CD14-positive monocyte (primary cell): ENCODE results near the gene NBPF3. TPM values are rescaled to one million over a fixed set of nuclear protein-coding genes. Genes with fewer than 3 reads are reported as not detected.

Source experiments
- DNase-seq, 3 donors: peaks; one replicate each; pipeline ENCODE4 v3.0.0-alpha.2; 2011 to 2022
- H2AFZ ChIP-seq: 2 replicates; pipeline ENCODE4 v1.6.0; 2012; ENCODE audit warnings: mild to moderate bottlenecking, low read depth, low read length, inconsistent platforms; ENCODE audit not compliant: insufficient read depth, poor library complexity, severe bottlenecking
- H3K27ac ChIP-seq, 2 donors: 1 replicate in 1 of 2; 2 replicates in 1 of 2; pipeline ENCODE4 v1.5.1; 2012 to 2013; ENCODE audit warnings: low read length in 2 of 2, control low read depth in 1 of 2, inconsistent platforms in 1 of 2, low read depth in 1 of 2, mild to moderate bottlenecking in 1 of 2
- H3K27me3 ChIP-seq, 2 donors: one replicate each; pipeline versions ENCODE4 v1.6.0 to v1.6.1; 2011 to 2013; ENCODE audit warnings: low read length in 2 of 2; ENCODE audit not compliant: control insufficient read depth in 2 of 2, insufficient read depth in 2 of 2
- H3K36me3 ChIP-seq, 2 donors: replicated peaks in 1 of 2; 1 replicate in 1 of 2; 2 replicates in 1 of 2; pipeline versions ENCODE4 v1.5.1 to v1.6.1; 2012 to 2013; ENCODE audit warnings: low read length in 2 of 2, control low read depth in 1 of 2, inconsistent platforms in 1 of 2, mild to moderate bottlenecking in 1 of 2; ENCODE audit not compliant: insufficient read depth in 2 of 2, control insufficient read depth in 1 of 2
- H3K4me1 ChIP-seq, 2 donors: 1 replicate in 1 of 2; 2 replicates in 1 of 2; pipeline versions ENCODE4 v1.5.1 to v1.6.1; 2012 to 2013; ENCODE audit warnings: low read length in 2 of 2, control low read depth in 1 of 2, inconsistent platforms in 1 of 2, mild to moderate bottlenecking in 1 of 2, moderate library complexity in 1 of 2; ENCODE audit not compliant: insufficient read depth in 2 of 2, control insufficient read depth in 1 of 2
- H3K4me2 ChIP-seq: replicated peaks from 2 replicates; pipeline ENCODE3; 2012; ENCODE audit warnings: low read length, moderate library complexity, mild to moderate bottlenecking; ENCODE audit not compliant: poor library complexity, severe bottlenecking; ENCODE audit errors: extremely low read depth
- H3K4me3 ChIP-seq, 3 experiments: fragments of 200-600 bp in 1 of 3; sonication (generic) in 1 of 3; replicated peaks in 1 of 3; 1 replicate in 2 of 3; 2 replicates in 1 of 3; pipeline ENCODE4 v1.5.1; 2011 to 2013; ENCODE audit warnings: low read length in 3 of 3, mild to moderate bottlenecking in 3 of 3, control low read depth in 2 of 3, low read depth in 2 of 3, inconsistent platforms in 1 of 3, moderate library complexity in 1 of 3
- H3K79me2 ChIP-seq: 2 replicates; pipeline ENCODE4 v1.6.0; 2012; ENCODE audit warnings: mild to moderate bottlenecking, control low read depth, inconsistent platforms, low read length, moderate library complexity; ENCODE audit not compliant: insufficient read depth
- H3K9ac ChIP-seq: 2 replicates; pipeline ENCODE4 v1.6.0; 2017; ENCODE audit warnings: low read length, mild to moderate bottlenecking; ENCODE audit not compliant: insufficient read depth, poor library complexity, severe bottlenecking
- H3K9me3 ChIP-seq, 2 donors: replicated peaks in 1 of 2; 1 replicate in 1 of 2; 2 replicates in 1 of 2; pipeline versions ENCODE4 v1.5.1 to v1.6.1; 2012 to 2013; ENCODE audit warnings: low read length in 2 of 2, control low read depth in 1 of 2; ENCODE audit not compliant: control insufficient read depth in 1 of 2, insufficient read depth in 1 of 2
- H4K20me1 ChIP-seq: 2 replicates; pipeline ENCODE4 v1.6.0; 2012; ENCODE audit warnings: mild to moderate bottlenecking, low read length, control low read depth, moderate library complexity; ENCODE audit not compliant: insufficient read depth
- H3K27ac Mint-ChIP-seq, 7 donors: one replicate each; pipeline ENCODE4 v1.8.0; 2020; ENCODE audit warnings: mild to moderate bottlenecking in 7 of 7, mixed read lengths in 7 of 7, moderate library complexity in 6 of 7, inconsistent platforms in 2 of 7
- H3K27me3 Mint-ChIP-seq, 3 donors: one replicate each; pipeline ENCODE4 v1.8.0; 2021 to 2022; ENCODE audit warnings: low read depth in 3 of 3, mild to moderate bottlenecking in 3 of 3, mixed read lengths in 3 of 3, moderate library complexity in 3 of 3, inconsistent platforms in 1 of 3
- H3K36me3 Mint-ChIP-seq, 2 donors: one replicate each; pipeline ENCODE4 v1.8.0; 2020; ENCODE audit warnings: mixed read lengths in 2 of 2, inconsistent platforms in 1 of 2, mild to moderate bottlenecking in 1 of 2
- H3K4me1 Mint-ChIP-seq: one replicate; pipeline ENCODE4 v1.8.0; 2020; ENCODE audit warnings: mild to moderate bottlenecking, mixed read lengths
- H3K4me3 Mint-ChIP-seq, 2 donors: one replicate each; pipeline ENCODE4 v1.8.0; 2020; ENCODE audit warnings: mild to moderate bottlenecking in 2 of 2, mixed read lengths in 2 of 2, moderate library complexity in 1 of 2
- H3K9me3 Mint-ChIP-seq, 7 donors: one replicate each; pipeline ENCODE4 v1.8.0; 2020 to 2022; ENCODE audit warnings: mixed read lengths in 7 of 7, mild to moderate bottlenecking in 6 of 7, moderate library complexity in 6 of 7, inconsistent platforms in 2 of 7
- CTCF ChIP-seq: fragments of 200-600 bp; IDR thresholded peaks from one replicate; pipeline ENCODE4 v1.8.0; 2022; ENCODE audit warnings: antibody characterized with exemption, mild to moderate bottlenecking
- WGBS: methylation state at CpG from one replicate; pipeline ENCODE4 v1.1.5; 2013; ENCODE audit warnings: missing lambda C conversion rate; ENCODE audit not compliant: insufficient coverage; 5-methylcytosine and 5-hydroxymethylcytosine counted together
- intact Hi-C, 2 donors: fragments of 100-400 bp; cut with micrococcal nuclease; formaldehyde crosslinking; loops; one replicate each; pipeline versions ENCODE4 v1.15.0 to v1.15.1; 2023
- polyA plus RNA-seq, 3 donors: library from polyadenylated mRNA; depleted of rRNA in 1 of 3; unstranded in 2 of 3; stranded (reverse) in 1 of 3; fragments of 300-500 nt in 2 of 3; fragments of >200 nt in 1 of 3; fragmentation: Illumina TruSeq in 2 of 3; gene quantifications; 1 replicate in 2 of 3; 2 replicates in 1 of 3; pipeline ENCODE4 v1.2.3, GENCODE V29; 2012 to 2021

Gene NBPF3
- polyA plus RNA-seq, 3 donors = 1.2 to 1.5 TPM; not detected in 1

- Histone ChIP-seq H3K36me3 (no peaks in the 10 kb centered on the region), H3K79me2 (no peaks in the 10 kb centered on the region), H3K4me3 (no peak overlapping the region), H3K9ac (no peak overlapping the region), H3K27ac (no peak overlapping the region), H3K27me3 (peaks cover 10 to 24% of the 10 kb centered on the region in 2 donors), H3K4me1 (peaks cover 0 to 4% of the 10 kb centered on the region in 2 donors), H3K9me3 (peaks cover 0 to 3% of the 10 kb centered on the region in 2 donors), H2AFZ (no peak overlapping the region), H4K20me1 (no peaks in the 10 kb centered on the region), H3K4me2 (no peak overlapping the region)
- intact Hi-C loops = no loop called here
- Mint-ChIP-seq H3K4me1 (peaks cover 2% of the 10 kb centered on the region), H3K9me3 (peaks cover 0 to 13% (median 2%) of the 10 kb centered on the region in 7 donors), H3K36me3 (peaks cover 0 to 2% of the 10 kb centered on the region in 2 donors), H3K27ac (no peak overlapping the region), H3K4me3 (no peak overlapping the region), H3K27me3 (peaks cover 28 to 46% (median 30%) of the 10 kb centered on the region in 3 donors)
- TF ChIP-seq CTCF = no peak
- DNase-seq = no peak
- 89% methylated on average over 6 of the region's 7 CpGs for WGBS
These were observed 63.9 kb downstream of the NBPF3 start for GRCh38 chr1:21503706-21504377.

GRCh38 chr1:21506804-21507203, 66.9 kb downstream of the NBPF3 start:
- no peaks in the 10 kb centered on the region for H3K79me2 ChIP-seq
- H3K27ac Mint-ChIP-seq = no peak overlapping the region
- peaks cover 4% of the 10 kb centered on the region for H3K4me1 Mint-ChIP-seq
- H3K4me3 Mint-ChIP-seq = no peak overlapping the region
- no peak overlapping the region for H3K4me2 ChIP-seq
- H3K9me3 ChIP-seq = peaks cover 0 to 3% of the 10 kb centered on the region in 2 donors
- no peak overlapping the region for H3K9ac ChIP-seq
- no peak for DNase-seq
- no peak for TF ChIP-seq CTCF
- peaks cover 0 to 3% of the 10 kb centered on the region in 2 donors for H3K36me3 Mint-ChIP-seq
- no peaks in the 10 kb centered on the region for H4K20me1 ChIP-seq
- H3K9me3 Mint-ChIP-seq = peaks cover 0 to 9% (median 2%) of the 10 kb centered on the region in 7 donors
- no peak overlapping the region for H3K4me3 ChIP-seq
- H2AFZ ChIP-seq = no peak overlapping the region
- peaks cover 0 to 6% of the 10 kb centered on the region in 2 donors for H3K4me1 ChIP-seq
- intact Hi-C loops = no loop called here
- H3K27me3 Mint-ChIP-seq = peaks cover 45 to 62% (median 54%) of the 10 kb centered on the region in 3 donors
- peaks cover 36 to 51% of the 10 kb centered on the region in 2 donors for H3K27me3 ChIP-seq
- H3K36me3 ChIP-seq = no peaks in the 10 kb centered on the region
- no peak overlapping the region for H3K27ac ChIP-seq
- WGBS = 79% methylated on average over 4 of the region's 4 CpGs
